H1 (cell line): ENCODE results near the gene PEX6. TPM values are rescaled to one million over a fixed set of nuclear protein-coding genes. Genes with fewer than 3 reads are reported as not detected.

Experiments
- CTCF ChIA-PET: fragments of 300-600 bp; sonication (Branson Sonifier 250); formaldehyde crosslinking; loops from one replicate; lab custom pipeline; 2021; ENCODE audit not compliant: partially characterized antibody; lab: Charles Lee
- POLR2A ChIA-PET: fragments of 300-600 bp; sonication (Branson Sonifier 250); formaldehyde crosslinking; loops from one replicate; lab custom pipeline; 2021; ENCODE audit warnings: inconsistent platforms; ENCODE audit not compliant: partially characterized antibody; lab: Charles Lee
- DNase-seq, 2 experiments: peaks; one replicate each; pipeline versions ENCODE4 v3.0.0 to v3.0.0-alpha.2; 2010 to 2022; ENCODE audit warnings: low spot score in 2 of 2, low read depth in 1 of 2, mixed read lengths in 1 of 2
- FAIRE-seq: peaks from 2 replicates; lab custom pipeline; 2011; peaks lifted over from hg19 to GRCh38; lab: Jason Lieb, UNC
- H2AFZ ChIP-seq: 2 replicates; pipeline ENCODE4 v1.8.1; 2012; ENCODE audit warnings: low read length, inconsistent platforms
- H2AK5ac ChIP-seq: 2 replicates; pipeline ENCODE4 v1.6.1; 2013; ENCODE audit warnings: low read depth, low read length
- H2BK120ac ChIP-seq: replicated peaks from 2 replicates; pipeline ENCODE3; 2013; ENCODE audit warnings: low read depth, low read length, inconsistent platforms
- H2BK12ac ChIP-seq: 2 replicates; pipeline ENCODE4 v1.6.1; 2013; ENCODE audit warnings: low read depth, low read length
- H2BK15ac ChIP-seq: 2 replicates; pipeline ENCODE4 v1.6.1; 2013; ENCODE audit warnings: low read length
- H2BK20ac ChIP-seq: 2 replicates; pipeline ENCODE4 v1.6.1; 2013; ENCODE audit warnings: low read length
- H2BK5ac ChIP-seq: 2 replicates; pipeline ENCODE4 v1.6.1; 2013; ENCODE audit warnings: low read depth, low read length
- H3K14ac ChIP-seq: 2 replicates; pipeline ENCODE4 v1.6.1; 2013; ENCODE audit warnings: inconsistent platforms; ENCODE audit not compliant: insufficient read length
- H3K18ac ChIP-seq: 2 replicates; pipeline ENCODE4 v1.6.1; 2013; ENCODE audit warnings: low read length; ENCODE audit errors: extremely low read depth
- H3K23ac ChIP-seq: 2 replicates; pipeline ENCODE4 v1.6.1; 2013; ENCODE audit warnings: inconsistent platforms; ENCODE audit not compliant: insufficient read length
- H3K23me2 ChIP-seq: 2 replicates; pipeline ENCODE4 v1.6.1; 2013; ENCODE audit warnings: low read depth, low read length
- H3K27ac ChIP-seq: 2 replicates; pipeline ENCODE4 v1.6.1; 2011; ENCODE audit warnings: low read depth, low read length, inconsistent platforms
- H3K27me3 ChIP-seq, 4 experiments: replicated peaks in 1 of 4; 1 replicate in 1 of 4; 2 replicates in 3 of 4; pipeline versions ENCODE4 v1.6.1 to v1.8.1; 2011 to 2013; ENCODE audit warnings: low read length in 3 of 4, mild to moderate bottlenecking in 3 of 4, inconsistent platforms in 2 of 4, mixed read lengths in 2 of 4, moderate library complexity in 1 of 4; ENCODE audit not compliant: control insufficient read depth in 3 of 4, insufficient read depth in 3 of 4; ENCODE audit errors: extremely low read depth in 1 of 4
- H3K36me3 ChIP-seq, 4 experiments: 2 replicates each; pipeline versions ENCODE4 v1.6.1 to v1.8.1; 2011 to 2013; ENCODE audit warnings: mild to moderate bottlenecking in 4 of 4, low read length in 3 of 4, moderate library complexity in 2 of 4, control low read depth in 1 of 4, inconsistent platforms in 1 of 4; ENCODE audit not compliant: insufficient read depth in 4 of 4, control insufficient read depth in 2 of 4
- H3K4ac ChIP-seq: replicated peaks from 2 replicates; pipeline ENCODE3; 2013; ENCODE audit warnings: low read length, low read depth, mixed read lengths, inconsistent platforms; ENCODE audit not compliant: insufficient read length
- H3K4me1 ChIP-seq, 4 experiments: replicated peaks in 1 of 4; 1 replicate in 1 of 4; 2 replicates in 3 of 4; pipeline versions ENCODE4 v1.6.1 to v1.8.1; 2011 to 2013; ENCODE audit warnings: low read length in 3 of 4, inconsistent platforms in 2 of 4, mixed read lengths in 1 of 4; ENCODE audit not compliant: insufficient read depth in 4 of 4, control insufficient read depth in 3 of 4
- H3K4me2 ChIP-seq, 2 experiments: 2 replicates each; pipeline versions ENCODE4 v1.6.1 to v1.8.1; 2011 to 2013; ENCODE audit warnings: low read depth in 2 of 2, low read length in 2 of 2, control low read depth in 1 of 2, inconsistent platforms in 1 of 2, mild to moderate bottlenecking in 1 of 2; ENCODE audit not compliant: insufficient read depth in 1 of 2
- H3K4me3 ChIP-seq, 4 experiments: fragments of 200-600, 300-600 bp in 1 of 4; sonication (generic), shearing (Covaris generic), sonication (Bioruptor Twin) in 1 of 4; 2 replicates each; pipeline versions ENCODE4 v1.5.1 to v1.8.1; 2011 to 2016; ENCODE audit warnings: low read length in 4 of 4, low read depth in 3 of 4, control low read depth in 2 of 4, inconsistent platforms in 2 of 4, mild to moderate bottlenecking in 2 of 4, mixed read lengths in 1 of 4, moderate library complexity in 1 of 4; ENCODE audit not compliant: insufficient read depth in 2 of 4; ENCODE audit errors: extremely low read depth in 1 of 4
- H3K56ac ChIP-seq: replicated peaks from 2 replicates; pipeline ENCODE3; 2013; ENCODE audit warnings: low read depth, mild to moderate bottlenecking, mixed read lengths, low read length, inconsistent platforms; ENCODE audit not compliant: insufficient read length
- H3K79me1 ChIP-seq: 2 replicates; pipeline ENCODE4 v1.6.1; 2013; ENCODE audit warnings: low read depth, low read length, control low read depth
- H3K79me2 ChIP-seq, 2 experiments: 2 replicates each; pipeline versions ENCODE4 v1.6.1 to v1.8.1; 2012 to 2013; ENCODE audit warnings: low read length in 2 of 2, mild to moderate bottlenecking in 2 of 2, inconsistent platforms in 1 of 2; ENCODE audit not compliant: insufficient read depth in 2 of 2, control insufficient read depth in 1 of 2
- H3K9ac ChIP-seq, 4 experiments: replicated peaks in 1 of 4; 1 replicate in 1 of 4; 2 replicates in 3 of 4; pipeline versions ENCODE4 v1.6.1 to v1.8.1; 2011 to 2013; ENCODE audit warnings: low read depth in 3 of 4, low read length in 3 of 4, control low read depth in 2 of 4, mild to moderate bottlenecking in 2 of 4, moderate library complexity in 2 of 4, inconsistent platforms in 1 of 4; ENCODE audit errors: extremely low read depth in 1 of 4
- H3K9me3 ChIP-seq, 2 experiments: 2 replicates each; pipeline versions ENCODE4 v1.6.1 to v1.8.1; 2012 to 2013; ENCODE audit warnings: mild to moderate bottlenecking in 2 of 2, moderate library complexity in 2 of 2, control low read depth in 1 of 2, inconsistent platforms in 1 of 2, low read depth in 1 of 2, low read length in 1 of 2, mixed read lengths in 1 of 2; ENCODE audit not compliant: insufficient read depth in 2 of 2
- H4K20me1 ChIP-seq, 2 experiments: replicated peaks in 1 of 2; 2 replicates each; pipeline versions ENCODE3 to v1.8.1; 2011 to 2013; ENCODE audit warnings: inconsistent platforms in 2 of 2, low read length in 2 of 2, mild to moderate bottlenecking in 1 of 2; ENCODE audit not compliant: insufficient read depth in 2 of 2, control insufficient read depth in 1 of 2
- H4K5ac ChIP-seq: 2 replicates; pipeline ENCODE4 v1.6.1; 2013; ENCODE audit warnings: low read length, low read depth, mixed read lengths, inconsistent platforms; ENCODE audit not compliant: insufficient read length
- H4K8ac ChIP-seq: 2 replicates; pipeline ENCODE4 v1.8.0; 2013; ENCODE audit warnings: mild to moderate bottlenecking, moderate library complexity, low read length, inconsistent platforms; ENCODE audit not compliant: insufficient read depth; ENCODE audit errors: extremely low read depth
- H4K91ac ChIP-seq: replicated peaks from 2 replicates; pipeline ENCODE3; 2013; ENCODE audit warnings: low read length, mixed read lengths, inconsistent platforms; ENCODE audit not compliant: insufficient read length
- ASH2L ChIP-seq: fragments of 200-600, 300-600 bp; sonication (generic); IDR thresholded peaks from one replicate; pipeline ENCODE4 v1.7.1; 2017; ENCODE audit warnings: low read length
- GABPA ChIP-seq: IDR thresholded peaks from 2 replicates; pipeline ENCODE4 v1.6.1; 2011; ENCODE audit warnings: mild to moderate bottlenecking, low read length, moderate library complexity, borderline replicate concordance; ENCODE audit not compliant: insufficient read depth
- KDM1A ChIP-seq: fragments of 200-600, 300-600 bp; sonication (generic); IDR thresholded peaks from 2 replicates; pipeline ENCODE4 v1.7.1; 2016; ENCODE audit warnings: mild to moderate bottlenecking, low read length, borderline replicate concordance
- KDM4A ChIP-seq: IDR thresholded peaks from one replicate; pipeline ENCODE4 v1.7.1; 2012; ENCODE audit warnings: low read depth, mild to moderate bottlenecking, moderate library complexity, low read length, inconsistent platforms; ENCODE audit not compliant: severe bottlenecking
- KDM5A ChIP-seq: fragments of 200-600 bp; IDR thresholded peaks from 2 replicates; pipeline ENCODE4 v1.7.1; 2012; ENCODE audit warnings: mild to moderate bottlenecking, low read length, inconsistent platforms, mixed read lengths
- POLR2AphosphoS5 ChIP-seq: IDR thresholded peaks from 2 replicates; pipeline ENCODE4 v1.6.1; 2011; ENCODE audit warnings: low read depth, low read length
- SIN3A ChIP-seq, 2 experiments: IDR thresholded peaks in 1 of 2; conservative IDR thresholded peaks in 1 of 2; 2 replicates each; pipeline ENCODE4 v1.6.1; 2011 to 2012; ENCODE audit warnings: low read length in 2 of 2, improper control_type of control experiment in 1 of 2, low read depth in 1 of 2, mild to moderate bottlenecking in 1 of 2
- SUZ12 ChIP-seq: fragments of 200-600 bp; sonication (generic); IDR thresholded peaks from 2 replicates; pipeline ENCODE4 v1.6.1; 2012; ENCODE audit warnings: mild to moderate bottlenecking, inconsistent platforms, low read length, moderate library complexity, mixed read lengths
- TEAD4 ChIP-seq: IDR thresholded peaks from 2 replicates; pipeline ENCODE4 v1.6.1; 2012; ENCODE audit warnings: low read depth, low read length, inconsistent platforms, mixed read lengths
- YY1 ChIP-seq: IDR thresholded peaks from 2 replicates; pipeline ENCODE4 v1.6.1; 2011; ENCODE audit warnings: low read depth, mild to moderate bottlenecking, low read length
- WGBS, 2 experiments: shearing (Covaris generic) in 1 of 2; methylation state at CpG; one replicate each; pipeline versions ENCODE4 v1.1.6 to v1.1.7; 2013 to 2015; ENCODE audit warnings: low lambda C conversion rate in 2 of 2, mixed read lengths in 2 of 2, inconsistent platforms in 1 of 2, low coverage in 1 of 2, missing lambda C conversion rate in 1 of 2; ENCODE audit not compliant: insufficient replicate concordance in 2 of 2, insufficient coverage in 1 of 2, insufficient read length in 1 of 2; ENCODE audit errors: extremely low coverage in 1 of 2, missing lambda C conversion rate in 1 of 2; 5-methylcytosine and 5-hydroxymethylcytosine counted together
- polyA plus RNA-seq, 7 experiments: library from polyadenylated mRNA; depleted of rRNA in 3 of 7; stranded (reverse) in 5 of 7; unstranded in 2 of 7; fragments of >200 nt in 5 of 7; fragments of 200-250 nt in 2 of 7; gene quantifications; 1 replicate in 5 of 7; 2 replicates in 1 of 7; 4 replicates in 1 of 7; pipeline versions ENCODE4 v1.2.1 to v1.2.3, GENCODE V29; 2011 to 2013; ENCODE audit warnings: missing spikeins in 2 of 7, mixed read lengths in 2 of 7
- total RNA-seq: library from RNA; stranded (reverse); fragmentation: NEBNext Ultra II Directional; extraction: Animal tissue kit (Norgen Biotek cat#: 25700); gene quantifications from 2 replicates; pipeline ENCODE4 v1.2.1, GENCODE V29; 2021

PEX6 gene
- total and polyA plus RNA-seq, 2 of the 8 experiments (the other 6 are each of a cell fraction or from before 2014, with no cell fraction given): 6.4 to 12.5 TPM

DNA sequence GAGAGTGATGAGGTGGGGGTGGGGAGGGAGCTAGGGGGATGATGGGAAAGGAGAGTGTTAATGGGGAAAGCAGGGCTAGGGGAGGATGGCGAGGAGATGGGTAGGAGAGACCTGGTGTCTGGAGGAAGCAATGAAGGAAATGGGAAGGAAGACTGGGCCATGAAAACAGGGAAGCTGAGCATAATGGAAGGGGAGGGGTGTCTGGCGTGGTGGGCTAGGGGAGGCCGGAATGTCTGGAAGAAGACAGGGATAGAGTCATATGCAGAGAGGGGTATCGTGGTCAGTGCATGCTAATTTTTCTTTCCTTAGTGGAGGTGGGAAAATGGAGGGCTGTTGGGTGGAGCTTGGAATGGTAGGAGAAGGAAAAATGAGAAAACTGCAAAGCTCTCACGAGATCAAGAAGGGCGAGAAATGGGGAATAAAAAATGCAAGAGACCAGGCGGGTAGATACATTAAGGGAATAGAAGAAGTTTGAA is 35.5 kb upstream of the PEX6 start:
- no peak overlapping the region for H3K23ac ChIP-seq
- peaks cover 0 to 9% (median 4%) of the 10 kb centered on the region in 4 experiments; a peak in 6 of 7 replicates for H3K4me1 ChIP-seq
- peaks cover 0 to 9% of the 10 kb centered on the region in 2 experiments for H4K20me1 ChIP-seq
- H3K79me2 ChIP-seq: peaks cover 3 to 45% of the 10 kb centered on the region in 2 experiments; a peak in 2 of 4 replicates
- H3K4me3 ChIP-seq: peak overlapping the region; percentile 76 to 99 (median 88)
- no peak overlapping the region for H3K14ac ChIP-seq
- WGBS, 2 experiments: 5% methylated on average over 6 of the region's 7 CpGs; no CpG with 5 or more reads in 1 of the 2 experiments
- H4K8ac ChIP-seq: no peak overlapping the region
- DNase-seq: no peak
- TF ChIP-seq ASH2L: peak; percentile 13
- peak; percentile 17 for TF ChIP-seq KDM4A
- no peak for TF ChIP-seq GABPA
- TF ChIP-seq YY1: peak; percentile 34; the same call in 1 of the 2 replicates
- peak; percentile 5; the same call in 1 of the 2 replicates for TF ChIP-seq KDM1A
- no peak for TF ChIP-seq SUZ12
- 0 out of 2 replicates have a peak, but pooled peaks have one; percentile 8 for TF ChIP-seq POLR2AphosphoS5
- no peak for TF ChIP-seq KDM5A
- peak in 1 of 2 experiments; percentile 50; a peak in 1 of 4 replicates for TF ChIP-seq SIN3A (conservative IDR thresholded peaks at IDR 0.05 in 1 of 2, IDR thresholded peaks at IDR 0.05 in 1 of 2; ENCODE audit: low read depth in 1 of 2, low read length in 2 of 2)
- TF ChIP-seq TEAD4: no peak
- peak overlapping the region; percentile 82 for H4K5ac ChIP-seq
- no peak overlapping the region for H2AFZ ChIP-seq
- peak overlapping the region; percentile 84 for H2AK5ac ChIP-seq
- H3K4me2 ChIP-seq: peak overlapping the region; percentile 78 to 90
- peak overlapping the region; percentile 75 for H3K18ac ChIP-seq
- H3K27me3 ChIP-seq: no peaks in the 10 kb centered on the region
- CTCF ChIA-PET: interaction anchor here (0.6 to 2.2 kb wide), 13 partner anchors 27 to 530 kb away, joined by 3 to 9 read pairs (median 3); partner anchors contain the start of genes GNMT and PTK7
- no peak overlapping the region for H2BK120ac ChIP-seq
- no peak for FAIRE-seq
- peak overlapping the region; percentile 75; the same call in 1 of the 2 replicates for H2BK15ac ChIP-seq
- H3K56ac ChIP-seq: peak overlapping the region; percentile 75
- no peak overlapping the region for H2BK20ac ChIP-seq
- H3K4ac ChIP-seq: peak overlapping the region; percentile 17
- H3K23me2 ChIP-seq: peaks cover 7% of the 10 kb centered on the region
- no peaks in the 10 kb centered on the region for H3K9me3 ChIP-seq
- H3K79me1 ChIP-seq: peaks cover 8% of the 10 kb centered on the region
- peak overlapping the region; percentile 54 for H3K27ac ChIP-seq
- peak overlapping the region in 3 of 4 experiments; percentile 68 to 81 (median 77); a peak in 6 of 7 replicates for H3K9ac ChIP-seq
- H2BK5ac ChIP-seq: peak overlapping the region; percentile 91
- peak overlapping the region; percentile 53; the same call in 1 of the 2 replicates for H2BK12ac ChIP-seq
- POLR2A ChIA-PET: interaction anchor here (0.9 to 27.9 kb wide), 17 partner anchors 11 to 161 kb away, joined by 3 to 584 read pairs (median 6); partner anchors contain the start of genes CNPY3, CUL7, KLC4 and MRPL2
- H3K36me3 ChIP-seq: peaks cover 16 to 46% (median 38%) of the 10 kb centered on the region in 4 experiments
- peak overlapping the region; percentile 36 for H4K91ac ChIP-seq
